ENCODE results near the gene KIF6.

- TF ChIP-seq EZH2 (IDR thresholded peaks at IDR 0.05; ENCODE audit: borderline replicate concordance, low read length) (no peak), CTCF (IDR thresholded peaks at IDR 0.05; ENCODE audit: low read length) (no peak)
These were observed 58.3 kb downstream of the KIF6 start for GRCh38 chr6:39666706-39667489.

All from OCI-LY1 (cell line).